Measurements from ENCODE around the gene SLC39A7. TPM values are rescaled to one million over a fixed set of nuclear protein-coding genes. Genes with fewer than 3 reads are reported as not detected.

The SLC39A7 gene
- total RNA-seq = 10 to 100 TPM; 45.4 to 58.3 TPM

GRCh38 chr6:33200219-33201146, at the start of gene SLC39A7, which contains the start of gene RXRB:
Gene SLC39A7 (plus strand): TSS chr6:33200867. CDS start chr6:33201246, 379 bp downstream.
Gene RXRB (minus strand): TSS chr6:33200665. CDS start chr6:33200476, 189 bp downstream.

GRCh38 chr6:33192105-33192646, 8.5 kb upstream of the SLC39A7 start, which contains the start of gene COL11A2:
Gene COL11A2 (minus strand): TSS chr6:33192467. CDS start chr6:33192240, 227 bp downstream.

GRCh38 chr6:33204415-33205190, 3.9 kb downstream of the SLC39A7 start, which contains the start of gene HSD17B8:
Gene HSD17B8 (plus strand): TSS chr6:33204655. CDS start chr6:33204669, 14 bp downstream.

GRCh38 chr6:33208091-33208967, 7.7 kb downstream of the SLC39A7 start, which contains the start of gene RING1:
Gene RING1 (plus strand): TSS chr6:33208500. CDS start chr6:33208823, 323 bp downstream.

Small RNAs within 50 kb of the gene (small RNA-seq; reads per million reads assigned to genes)
- 1.0 to 2.4 reads per million in 2 donors for gene MIR219A1
- 0 to 0.64 reads per million in 2 donors for gene RNY4P10

Other genes with a start within 250 kb of the SLC39A7 start
- 10 to 100 TPM in 1 of 2 donors, 1 to 10 TPM in 1; 7.2 to 30.6 TPM for gene HLA-DMA, start 247.8 kb upstream of the SLC39A7 start, total RNA-seq
- gene BRD2, start 232.3 kb upstream of the SLC39A7 start, total RNA-seq = 100 to 1,000 TPM; 101 to 120 TPM
- 1 to 10 TPM in 1 of 2 donors, under 1 TPM in 1; under 0.01 to 1.7 TPM for gene HLA-DOA, start 191.3 kb upstream of the SLC39A7 start, total RNA-seq
- gene HLA-DPA1, start 127.2 kb upstream of the SLC39A7 start, total RNA-seq = 10 to 100 TPM; 39.2 to 42.0 TPM
- 1 to 10 TPM; 7.2 to 9.7 TPM for gene HLA-DPB1, start 124.9 kb upstream of the SLC39A7 start, total RNA-seq
- gene COL11A2, start 8.4 kb upstream of the SLC39A7 start, total RNA-seq = under 1 TPM in 1 of 2 donors, not detected in 1; 0.34 TPM
- gene RXRB, start 202 bp upstream of the SLC39A7 start, total RNA-seq = 10 to 100 TPM in 1 of 2 donors, 1 to 10 TPM in 1; 8.7 to 13.8 TPM
- 1 to 10 TPM; 4.3 to 6.5 TPM for gene HSD17B8, start 3.8 kb downstream of the SLC39A7 start, total RNA-seq
- gene RING1, start 7.6 kb downstream of the SLC39A7 start, total RNA-seq = 10 to 100 TPM; 23.6 to 25.8 TPM
- gene VPS52, start 71.0 kb downstream of the SLC39A7 start, total RNA-seq = 10 to 100 TPM; 38.3 to 41.0 TPM
- gene RPS18, start 71.2 kb downstream of the SLC39A7 start, total RNA-seq = 1,000 to 10,000 TPM; 1,205 to 1,781 TPM
- 1 to 10 TPM; 3.7 to 7.6 TPM for gene B3GALT4, start 76.3 kb downstream of the SLC39A7 start, total RNA-seq
- gene WDR46, start 88.4 kb downstream of the SLC39A7 start, total RNA-seq = 10 to 100 TPM; 68.5 to 92.6 TPM
- gene PFDN6, start 88.7 kb downstream of the SLC39A7 start, total RNA-seq = 10 to 100 TPM; 32.7 to 58.3 TPM
- gene RGL2, start 98.1 kb downstream of the SLC39A7 start, total RNA-seq = 10 to 100 TPM; 19.0 to 23.1 TPM
- 100 to 1,000 TPM; 120 to 228 TPM for gene TAPBP, start 113.2 kb downstream of the SLC39A7 start, total RNA-seq
- gene ZBTB22, start 116.9 kb downstream of the SLC39A7 start, total RNA-seq = 10 to 100 TPM in 1 of 2 donors, 1 to 10 TPM in 1; 7.7 to 12.7 TPM
- 10 to 100 TPM; 28.9 to 45.6 TPM for gene DAXX, start 122.1 kb downstream of the SLC39A7 start, total RNA-seq
- gene KIFC1, start 191.0 kb downstream of the SLC39A7 start, total RNA-seq = 10 to 100 TPM; 32.0 to 59.6 TPM
- gene PHF1, start 210.1 kb downstream of the SLC39A7 start, total RNA-seq = 10 to 100 TPM; 11.7 to 16.5 TPM
- 100 to 1,000 TPM; 139 to 144 TPM for gene CUTA, start 217.2 kb downstream of the SLC39A7 start, total RNA-seq
- 1 to 10 TPM; 4.8 to 5.3 TPM for gene SYNGAP1, start 219.2 kb downstream of the SLC39A7 start, total RNA-seq